Upper lobe of left lung (tissue), 4 donors: ENCODE measurements around the gene HNRNPAB.

Experiments used
- CTCF ChIP-seq, 6 experiments: fragments of 450-650 bp in 4 of 6; fragments of 200-600 bp in 2 of 6; sonication (generic) in 2 of 6; IDR thresholded peaks; one replicate each; pipeline ENCODE4 v1.5.1; 2016 to 2019; ENCODE audit warnings: antibody characterized with exemption in 6 of 6
- EP300 ChIP-seq, 4 donors: sonication (generic); formaldehyde crosslinking; IDR thresholded peaks; one replicate each; pipeline ENCODE4 v1.5.1; 2017; ENCODE audit warnings: antibody characterized with exemption in 4 of 4, control low read depth in 2 of 4

- TF ChIP-seq EP300 (IDR thresholded peaks at IDR 0.05) (no peak), CTCF (IDR thresholded peaks at IDR 0.05) (no peak)
Measured at GRCh38 chr5:178155065-178155464, 49.3 kb upstream of the HNRNPAB start.
